ENCODE data around the gene RASGRF2.

- TF ChIP-seq REST (IDR thresholded peaks at IDR 0.05) (no peak), CTCF (IDR thresholded peaks at IDR 0.05) (no peak), EP300 (IDR thresholded peaks at IDR 0.05) (no peak), POLR2AphosphoS2 (conservative IDR thresholded peaks at IDR 0.05; ENCODE audit: low read length) (no peak), PBX3 (IDR thresholded peaks at IDR 0.05) (no peak), HES2 (IDR thresholded peaks at IDR 0.05) (no peak), MAX (IDR thresholded peaks at IDR 0.05) (no peak), KDM5A (IDR thresholded peaks at IDR 0.05) (no peak)
Measured at GRCh38 chr5:80937584-80938356, 22.4 kb upstream of the RASGRF2 start.

All from A549 (cell line).